GM12892 (cell line): Measurements from ENCODE around the gene JMJD8.
A peak's percentile ranks its signal among the peaks of the same experiment; 100 is the strongest.

Source experiments
- POLR2A ChIP-seq: IDR thresholded peaks from 2 replicates; pipeline ENCODE4 v1.6.1; 2011; ENCODE audit warnings: low read depth, low read length, control low read depth
- POLR2AphosphoS5 ChIP-seq: IDR thresholded peaks from 2 replicates; pipeline ENCODE4 v1.6.1; 2011; ENCODE audit warnings: low read depth, low read length, control low read depth
- TAF1 ChIP-seq: IDR thresholded peaks from 2 replicates; pipeline ENCODE4 v1.6.1; 2011; ENCODE audit warnings: low read depth, mild to moderate bottlenecking, control low read depth, low read length, borderline replicate concordance

- TF ChIP-seq TAF1 (no peak), POLR2A (peak; percentile 57; the same call in 1 of the 2 replicates), POLR2AphosphoS5 (no peak)
Observed at GRCh38 chr16:674968-675883, 8.9 kb downstream of the JMJD8 start, which contains the start of gene RHBDL1.
